HTERT RPE-1 (cell line): ENCODE results near the gene ACOX1.

Experiments used
- in situ Hi-C: fragments of 300-500 bp; cut with MboI; formaldehyde crosslinking; loops from 4 replicates; pipeline ENCODE4 v1.14.3; 2020; ENCODE audit warnings: low sequenced_read_pairs

Gene ACOX1

DNA sequence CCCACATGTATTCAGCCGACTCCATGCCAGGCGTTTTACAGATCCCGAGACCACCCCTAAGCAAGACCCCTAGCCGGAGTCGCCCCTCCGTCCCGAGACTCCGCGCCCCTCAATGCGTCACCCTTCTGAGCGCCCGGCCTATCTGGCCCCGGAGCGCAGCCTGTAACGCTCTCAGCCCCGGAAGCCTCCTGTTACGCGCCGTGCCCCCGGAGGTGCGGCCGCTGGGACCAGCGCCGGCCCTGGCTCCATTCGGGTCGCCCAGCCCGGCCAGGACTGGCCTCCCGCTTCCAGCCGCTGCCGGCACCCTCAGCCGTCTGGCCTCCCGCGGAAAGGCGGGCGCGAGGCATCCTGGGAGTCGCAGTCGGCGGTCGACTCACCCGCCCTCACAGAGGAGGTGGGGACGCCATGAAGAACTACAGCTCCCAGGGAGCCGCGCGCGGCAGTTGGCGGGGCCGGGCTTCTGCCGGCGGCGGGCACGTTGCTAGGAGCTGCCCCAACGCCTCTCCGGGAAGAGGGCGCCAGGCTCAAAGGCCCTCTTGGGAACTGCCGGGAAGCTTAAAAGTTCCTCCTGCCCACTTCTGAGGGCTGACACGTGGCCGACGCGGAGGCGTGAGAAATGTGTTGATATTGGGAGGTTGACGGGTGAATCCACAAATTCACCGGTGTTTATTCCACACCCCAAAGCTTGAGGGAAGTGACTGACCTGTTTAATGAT is 38.1 kb downstream of the ACOX1 start, which contains the start of gene FBF1:
Gene FBF1 (minus strand): TSS at position 316 of the 715 bp plus-strand sequence. CDS start 2,893 bp downstream, outside the sequence.
- in situ Hi-C loops = no loop called here

- in situ Hi-C loops = no loop called here
These were observed 41.3 kb downstream of the ACOX1 start for GRCh38 chr17:75937652-75938051.

DNA sequence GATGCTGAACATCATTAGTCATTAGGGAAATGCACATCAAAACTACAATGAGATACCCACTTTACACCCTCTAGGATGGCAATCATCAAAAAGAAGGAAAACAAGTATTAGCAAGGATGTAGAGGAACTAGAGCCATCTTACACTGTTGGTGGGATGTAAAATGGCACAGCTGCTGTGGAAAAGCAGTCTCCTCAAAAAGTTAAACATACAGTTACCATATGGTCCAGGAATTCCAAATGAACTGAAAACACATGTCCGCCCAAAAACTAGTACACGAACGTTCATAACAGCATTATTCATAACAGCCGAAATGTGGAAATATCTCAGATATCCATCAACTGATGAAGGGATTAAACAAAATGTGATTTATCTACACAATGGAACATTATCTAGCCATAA is 45.2 kb downstream of the ACOX1 start:
- in situ Hi-C loops = no loop called here

DNA sequence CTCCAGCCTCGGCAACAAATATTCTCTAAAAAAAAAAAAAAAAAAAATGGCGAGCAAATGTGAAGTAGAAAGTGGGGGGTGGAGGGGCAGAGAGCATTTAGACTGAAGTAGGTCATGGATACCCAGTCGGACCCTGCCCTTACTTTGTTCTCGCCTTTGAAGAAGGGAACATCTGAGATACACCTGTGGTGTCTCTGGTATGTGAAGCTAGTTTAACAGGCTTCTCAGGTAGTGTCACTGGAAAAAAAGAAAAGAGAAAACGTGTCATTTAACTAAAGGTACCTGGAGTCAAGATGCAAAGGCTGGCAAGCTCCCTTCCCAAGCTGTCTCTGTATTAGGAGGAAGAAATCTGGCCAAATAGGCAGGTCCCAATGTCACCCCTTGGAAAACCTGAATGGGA is 46.1 kb downstream of the ACOX1 start:
- in situ Hi-C loops = no loop called here

- in situ Hi-C loops = no loop called here
These were observed 47.9 kb downstream of the ACOX1 start for GRCh38 chr17:75931062-75931461.

GRCh38 chr17:75927286-75927922 is 51.6 kb downstream of the ACOX1 start:
- in situ Hi-C loops = no loop called here

- in situ Hi-C loops = no loop called here
These were observed 52.5 kb downstream of the ACOX1 start for GRCh38 chr17:75926456-75926855.

DNA sequence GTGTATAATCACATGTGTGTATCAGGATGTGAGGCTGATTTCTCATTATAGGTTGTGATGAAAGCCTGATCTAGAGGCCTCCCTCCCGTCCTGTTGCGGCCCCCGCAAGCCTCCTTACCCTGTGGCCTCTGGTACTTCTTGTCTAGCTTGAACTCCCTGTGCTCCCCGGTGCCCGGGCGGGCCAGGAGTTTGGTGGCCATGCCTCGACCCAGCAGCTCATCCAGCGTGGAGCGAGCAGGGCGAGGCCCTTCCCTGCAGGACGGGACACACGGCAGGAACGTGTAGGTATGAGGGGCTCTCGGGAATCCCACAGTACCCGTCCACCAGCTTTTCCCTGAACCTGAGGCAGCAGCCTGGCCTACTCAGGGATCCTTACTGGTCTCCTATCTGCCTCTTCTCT is 53.1 kb downstream of the ACOX1 start:
- in situ Hi-C loops = no loop called here

- in situ Hi-C loops = no loop called here
These were observed 53.9 kb downstream of the ACOX1 start for GRCh38 chr17:75925103-75925502.

DNA sequence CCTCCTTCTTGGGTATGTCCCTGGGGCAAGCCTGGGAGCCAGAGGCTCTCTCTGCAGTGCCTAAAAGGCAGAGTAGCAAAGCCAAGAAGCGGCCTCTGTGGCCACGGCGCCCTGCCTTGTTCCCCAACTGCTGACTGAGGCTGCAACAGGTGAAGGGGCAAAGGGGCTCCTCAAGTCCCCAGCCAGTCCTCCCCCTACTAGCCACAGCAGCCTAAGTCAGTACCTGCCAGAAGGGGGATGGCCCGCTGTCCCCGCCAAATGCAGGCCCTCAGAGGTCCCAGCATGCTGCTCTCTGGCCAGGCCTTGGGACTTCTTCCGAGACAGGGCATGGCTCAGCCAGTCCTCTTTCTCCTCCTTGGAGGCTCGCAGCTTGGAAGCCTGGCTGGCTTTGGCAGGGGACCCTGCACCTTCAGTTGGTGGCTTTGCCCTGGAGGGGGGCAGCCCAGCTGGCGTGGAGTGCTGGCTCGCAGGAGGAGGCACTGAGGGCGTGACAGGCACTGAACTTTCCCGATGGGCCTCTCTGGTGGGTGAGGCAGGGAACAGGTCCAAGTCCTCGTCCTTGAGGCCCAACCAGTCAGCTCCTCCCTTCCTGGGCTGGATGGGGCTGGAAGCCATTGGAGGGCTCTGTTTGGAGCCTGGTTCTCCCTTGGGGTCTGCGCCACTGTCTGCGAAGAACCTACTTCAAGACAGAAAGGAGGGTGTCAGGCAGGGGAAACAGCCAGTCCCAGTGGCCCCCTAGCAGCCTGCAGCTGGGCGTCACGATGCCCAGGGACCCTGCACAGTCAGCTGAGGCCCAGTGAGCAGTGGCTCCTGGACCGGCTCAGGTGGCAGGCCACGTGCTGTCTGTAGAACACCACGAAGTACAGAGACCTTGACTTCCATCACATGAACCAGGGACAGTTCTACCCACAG is 55.7 kb downstream of the ACOX1 start:
- in situ Hi-C loops = no loop called here

- in situ Hi-C loops = no loop called here
These were observed 56.6 kb downstream of the ACOX1 start for GRCh38 chr17:75922173-75922961.

DNA sequence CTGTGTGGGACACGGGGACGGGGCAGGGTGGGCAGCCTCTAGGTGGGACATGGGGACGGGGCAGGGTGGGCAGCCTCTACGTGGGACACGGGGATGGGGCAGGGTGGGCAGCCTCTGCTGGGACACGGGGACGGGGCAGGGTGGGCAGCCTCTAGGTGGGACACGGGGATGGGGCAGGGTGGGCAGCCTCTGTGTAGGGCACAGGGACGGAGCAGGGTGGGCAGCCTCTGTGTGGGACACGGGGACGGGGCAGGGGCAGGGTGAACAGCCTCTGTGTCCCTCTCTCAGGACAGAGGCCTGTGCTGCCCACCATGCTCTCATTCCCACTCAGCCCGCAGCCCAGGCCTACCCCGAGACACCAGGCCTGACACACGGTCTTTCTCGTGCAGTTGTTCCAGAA is 57.4 kb downstream of the ACOX1 start:
- in situ Hi-C loops = no loop called here

- in situ Hi-C loops = no loop called here
These were observed 58.9 kb downstream of the ACOX1 start for GRCh38 chr17:75920045-75920560.

DNA sequence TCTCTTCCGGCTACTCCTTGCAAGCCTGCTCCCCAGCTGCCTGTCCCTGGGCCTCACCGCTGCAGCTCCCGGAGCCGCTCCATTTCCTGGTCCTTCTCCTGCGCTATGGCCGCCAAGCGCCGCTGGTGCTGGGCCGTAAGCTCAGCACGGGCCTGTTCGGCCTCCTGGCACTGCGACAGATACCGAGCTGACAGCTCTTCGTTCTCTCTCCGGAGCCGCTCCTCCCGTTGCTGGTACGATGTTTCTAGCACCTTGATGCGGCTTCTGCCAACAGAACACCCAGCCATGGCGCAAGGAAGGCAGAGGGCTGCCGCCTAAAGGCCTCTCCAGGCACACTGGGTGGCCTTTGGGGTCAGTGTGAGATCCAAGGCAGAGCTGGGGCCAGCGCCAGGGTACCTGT is 59.4 kb downstream of the ACOX1 start:
- in situ Hi-C loops = no loop called here

GRCh38 chr17:75917917-75918445 is 61.0 kb downstream of the ACOX1 start:
- in situ Hi-C loops = no loop called here

GRCh38 chr17:75917141-75917916 is 61.6 kb downstream of the ACOX1 start:
- in situ Hi-C loops = no loop called here

DNA sequence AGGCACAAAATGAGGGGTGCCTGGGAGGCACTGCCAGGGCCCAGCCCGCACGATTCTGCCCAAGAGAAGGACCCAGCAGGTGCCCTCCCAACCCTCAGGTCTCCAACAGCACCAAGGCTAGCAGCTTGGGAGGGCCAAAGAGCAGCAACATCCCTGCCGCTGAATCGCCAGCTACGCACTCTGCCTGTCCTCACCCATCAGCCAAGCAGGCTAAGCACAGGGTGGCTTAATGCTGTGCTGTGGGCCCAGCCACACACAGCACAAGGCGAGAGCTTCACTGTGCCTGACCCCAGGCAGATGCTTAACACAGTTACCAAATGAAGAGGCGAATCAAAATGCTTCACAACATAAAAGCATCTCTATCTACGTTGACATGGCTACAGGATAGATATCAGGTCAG is 63.7 kb downstream of the ACOX1 start:
- in situ Hi-C loops = no loop called here

GRCh38 chr17:75914643-75915267 is 64.2 kb downstream of the ACOX1 start:
- in situ Hi-C loops = no loop called here
